ENCODE data around the gene ATG101.

DNA sequence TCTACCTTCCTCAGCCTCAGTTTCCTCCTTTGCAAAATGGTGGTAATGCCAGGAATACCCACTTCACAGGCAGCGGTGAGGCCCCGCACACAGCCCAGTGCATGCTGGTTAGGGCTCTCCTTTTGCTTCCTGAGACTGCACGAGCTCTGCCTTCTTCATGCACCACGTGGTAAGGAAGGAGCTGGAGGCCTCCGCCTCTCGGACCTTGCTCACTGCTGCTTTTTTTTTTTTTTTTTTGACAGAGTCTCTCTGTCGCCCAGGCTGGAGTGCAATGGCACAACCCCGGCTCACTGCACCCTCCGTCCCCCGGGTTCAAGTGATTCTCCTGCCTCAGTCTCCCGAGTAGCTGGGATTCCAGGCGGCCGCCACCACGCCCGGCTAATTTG is 44.9 kb upstream of the ATG101 start:
- TF ChIP-seq CTCF (IDR thresholded peaks at IDR 0.05) = no peak
- peak in 1 of 4 donors; percentile 14 for TF ChIP-seq POLR2A (IDR thresholded peaks at IDR 0.05)
